ENCODE data around the gene CRADD. TPM values are rescaled to one million over a fixed set of nuclear protein-coding genes. Genes with fewer than 3 reads are reported as not detected.

Gene CRADD
- total and polyA plus RNA-seq, 10 of the 15 experiments (the other 5 are each of a cell fraction or from before 2014, with no cell fraction given) = 7.6 to 15.5 (median 11.7) TPM

DNA sequence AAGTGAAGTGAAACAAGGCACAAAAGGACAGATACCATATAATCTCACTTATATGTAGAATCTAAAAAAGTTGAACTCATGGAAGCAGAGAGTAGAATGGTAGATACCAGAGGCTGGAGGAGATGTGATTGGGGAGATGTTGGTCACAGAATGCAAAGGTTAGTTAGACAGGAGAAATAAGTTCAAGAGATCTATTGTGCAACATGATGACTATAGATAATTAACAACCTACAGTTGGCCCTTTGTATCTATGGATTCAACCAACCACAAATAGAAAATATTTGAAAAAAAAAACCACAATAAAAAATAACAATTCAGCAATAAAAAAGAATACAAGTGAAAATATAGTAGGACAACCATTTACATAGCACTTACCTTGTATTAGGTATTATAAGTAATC, 19.3 kb downstream of the CRADD start:
- no peaks in the 10 kb centered on the region for H4K20me1 ChIP-seq (ENCODE audit: control insufficient read depth, insufficient read depth)
- H3K4me2 ChIP-seq (ENCODE audit: control insufficient read depth, insufficient read depth) = no peak overlapping the region
- TF ChIP-seq, protein P1, sequence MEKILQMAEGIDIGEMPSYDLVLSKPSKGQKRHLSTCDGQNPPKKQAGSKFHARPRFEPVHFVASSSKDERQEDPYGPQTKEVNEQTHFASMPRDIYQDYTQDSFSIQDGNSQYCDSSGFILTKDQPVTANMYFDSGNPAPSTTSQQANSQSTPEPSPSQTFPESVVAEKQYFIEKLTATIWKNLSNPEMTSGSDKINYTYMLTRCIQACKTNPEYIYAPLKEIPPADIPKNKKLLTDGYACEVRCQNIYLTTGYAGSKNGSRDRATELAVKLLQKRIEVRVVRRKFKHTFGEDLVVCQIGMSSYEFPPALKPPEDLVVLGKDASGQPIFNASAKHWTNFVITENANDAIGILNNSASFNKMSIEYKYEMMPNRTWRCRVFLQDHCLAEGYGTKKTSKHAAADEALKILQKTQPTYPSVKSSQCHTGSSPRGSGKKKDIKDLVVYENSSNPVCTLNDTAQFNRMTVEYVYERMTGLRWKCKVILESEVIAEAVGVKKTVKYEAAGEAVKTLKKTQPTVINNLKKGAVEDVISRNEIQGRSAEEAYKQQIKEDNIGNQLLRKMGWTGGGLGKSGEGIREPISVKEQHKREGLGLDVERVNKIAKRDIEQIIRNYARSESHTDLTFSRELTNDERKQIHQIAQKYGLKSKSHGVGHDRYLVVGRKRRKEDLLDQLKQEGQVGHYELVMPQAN (conservative IDR thresholded peaks at IDR 0.05) = no peak
- TF ChIP-seq ZSCAN29 (IDR thresholded peaks at IDR 0.05) = no peak
- TF ChIP-seq, protein P2, sequence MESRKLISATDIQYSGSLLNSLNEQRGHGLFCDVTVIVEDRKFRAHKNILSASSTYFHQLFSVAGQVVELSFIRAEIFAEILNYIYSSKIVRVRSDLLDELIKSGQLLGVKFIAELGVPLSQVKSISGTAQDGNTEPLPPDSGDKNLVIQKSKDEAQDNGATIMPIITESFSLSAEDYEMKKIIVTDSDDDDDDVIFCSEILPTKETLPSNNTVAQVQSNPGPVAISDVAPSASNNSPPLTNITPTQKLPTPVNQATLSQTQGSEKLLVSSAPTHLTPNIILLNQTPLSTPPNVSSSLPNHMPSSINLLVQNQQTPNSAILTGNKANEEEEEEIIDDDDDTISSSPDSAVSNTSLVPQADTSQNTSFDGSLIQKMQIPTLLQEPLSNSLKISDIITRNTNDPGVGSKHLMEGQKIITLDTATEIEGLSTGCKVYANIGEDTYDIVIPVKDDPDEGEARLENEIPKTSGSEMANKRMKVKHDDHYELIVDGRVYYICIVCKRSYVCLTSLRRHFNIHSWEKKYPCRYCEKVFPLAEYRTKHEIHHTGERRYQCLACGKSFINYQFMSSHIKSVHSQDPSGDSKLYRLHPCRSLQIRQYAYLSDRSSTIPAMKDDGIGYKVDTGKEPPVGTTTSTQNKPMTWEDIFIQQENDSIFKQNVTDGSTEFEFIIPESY (IDR thresholded peaks at IDR 0.05) = no peak
- TF ChIP-seq SREBF1 (IDR thresholded peaks at IDR 0.05; ENCODE audit: low read length) = no peak
- TF ChIP-seq, protein P3, sequence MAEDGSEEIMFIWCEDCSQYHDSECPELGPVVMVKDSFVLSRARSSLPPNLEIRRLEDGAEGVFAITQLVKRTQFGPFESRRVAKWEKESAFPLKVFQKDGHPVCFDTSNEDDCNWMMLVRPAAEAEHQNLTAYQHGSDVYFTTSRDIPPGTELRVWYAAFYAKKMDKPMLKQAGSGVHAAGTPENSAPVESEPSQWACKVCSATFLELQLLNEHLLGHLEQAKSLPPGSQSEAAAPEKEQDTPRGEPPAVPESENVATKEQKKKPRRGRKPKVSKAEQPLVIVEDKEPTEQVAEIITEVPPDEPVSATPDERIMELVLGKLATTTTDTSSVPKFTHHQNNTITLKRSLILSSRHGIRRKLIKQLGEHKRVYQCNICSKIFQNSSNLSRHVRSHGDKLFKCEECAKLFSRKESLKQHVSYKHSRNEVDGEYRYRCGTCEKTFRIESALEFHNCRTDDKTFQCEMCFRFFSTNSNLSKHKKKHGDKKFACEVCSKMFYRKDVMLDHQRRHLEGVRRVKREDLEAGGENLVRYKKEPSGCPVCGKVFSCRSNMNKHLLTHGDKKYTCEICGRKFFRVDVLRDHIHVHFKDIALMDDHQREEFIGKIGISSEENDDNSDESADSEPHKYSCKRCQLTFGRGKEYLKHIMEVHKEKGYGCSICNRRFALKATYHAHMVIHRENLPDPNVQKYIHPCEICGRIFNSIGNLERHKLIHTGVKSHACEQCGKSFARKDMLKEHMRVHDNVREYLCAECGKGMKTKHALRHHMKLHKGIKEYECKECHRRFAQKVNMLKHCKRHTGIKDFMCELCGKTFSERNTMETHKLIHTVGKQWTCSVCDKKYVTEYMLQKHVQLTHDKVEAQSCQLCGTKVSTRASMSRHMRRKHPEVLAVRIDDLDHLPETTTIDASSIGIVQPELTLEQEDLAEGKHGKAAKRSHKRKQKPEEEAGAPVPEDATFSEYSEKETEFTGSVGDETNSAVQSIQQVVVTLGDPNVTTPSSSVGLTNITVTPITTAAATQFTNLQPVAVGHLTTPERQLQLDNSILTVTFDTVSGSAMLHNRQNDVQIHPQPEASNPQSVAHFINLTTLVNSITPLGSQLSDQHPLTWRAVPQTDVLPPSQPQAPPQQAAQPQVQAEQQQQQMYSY (CRISPR knock-in tag; IDR thresholded peaks at IDR 0.05) = no peak
- no peak for TF ChIP-seq CREM (IDR thresholded peaks at IDR 0.05; ENCODE audit: low read depth)
- TF ChIP-seq ZNF207 (IDR thresholded peaks at IDR 0.05; ENCODE audit: borderline replicate concordance) = no peak
- no peak for TF ChIP-seq DPF2 (IDR thresholded peaks at IDR 0.05)
- TF ChIP-seq, protein P4, sequence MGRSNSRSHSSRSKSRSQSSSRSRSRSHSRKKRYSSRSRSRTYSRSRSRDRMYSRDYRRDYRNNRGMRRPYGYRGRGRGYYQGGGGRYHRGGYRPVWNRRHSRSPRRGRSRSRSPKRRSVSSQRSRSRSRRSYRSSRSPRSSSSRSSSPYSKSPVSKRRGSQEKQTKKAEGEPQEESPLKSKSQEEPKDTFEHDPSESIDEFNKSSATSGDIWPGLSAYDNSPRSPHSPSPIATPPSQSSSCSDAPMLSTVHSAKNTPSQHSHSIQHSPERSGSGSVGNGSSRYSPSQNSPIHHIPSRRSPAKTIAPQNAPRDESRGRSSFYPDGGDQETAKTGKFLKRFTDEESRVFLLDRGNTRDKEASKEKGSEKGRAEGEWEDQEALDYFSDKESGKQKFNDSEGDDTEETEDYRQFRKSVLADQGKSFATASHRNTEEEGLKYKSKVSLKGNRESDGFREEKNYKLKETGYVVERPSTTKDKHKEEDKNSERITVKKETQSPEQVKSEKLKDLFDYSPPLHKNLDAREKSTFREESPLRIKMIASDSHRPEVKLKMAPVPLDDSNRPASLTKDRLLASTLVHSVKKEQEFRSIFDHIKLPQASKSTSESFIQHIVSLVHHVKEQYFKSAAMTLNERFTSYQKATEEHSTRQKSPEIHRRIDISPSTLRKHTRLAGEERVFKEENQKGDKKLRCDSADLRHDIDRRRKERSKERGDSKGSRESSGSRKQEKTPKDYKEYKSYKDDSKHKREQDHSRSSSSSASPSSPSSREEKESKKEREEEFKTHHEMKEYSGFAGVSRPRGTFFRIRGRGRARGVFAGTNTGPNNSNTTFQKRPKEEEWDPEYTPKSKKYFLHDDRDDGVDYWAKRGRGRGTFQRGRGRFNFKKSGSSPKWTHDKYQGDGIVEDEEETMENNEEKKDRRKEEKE (IDR thresholded peaks at IDR 0.05) = no peak
- no peak overlapping the region for H2AFZ ChIP-seq (ENCODE audit: control insufficient read depth, low read depth, low read length)
- DNase-seq (ENCODE audit: low read depth, low spot score) (no peak), FAIRE-seq (no peak), ATAC-seq (no peak)
- H3K4me3 ChIP-seq = no peak overlapping the region
- H3K36me3 ChIP-seq (ENCODE audit: control insufficient read depth in 2 of 2, insufficient read depth in 2 of 2, low read length in 1 of 2) = no peaks in the 10 kb centered on the region
- CTCF ChIA-PET = no interaction called here
- H3K4me1 ChIP-seq (ENCODE audit: control insufficient read depth, insufficient read depth, low read length) = peaks cover 7% of the 10 kb centered on the region
- in situ Hi-C loops (cut with MboI) = no loop called here
- H3K27me3 ChIP-seq (replicated peaks in 1 of 2; ENCODE audit: control insufficient read depth in 2 of 2, insufficient read depth in 2 of 2, low read length in 1 of 2) = no peaks in the 10 kb centered on the region
- SMC1A ChIA-PET (ENCODE audit: uncharacterized antibody, unreplicated experiment) = no interaction called here
- H3K27ac ChIP-seq (ENCODE audit: control insufficient read depth, insufficient read depth) = no peak overlapping the region
- H3K9ac ChIP-seq (ENCODE audit: control insufficient read depth, insufficient read depth, low read length) = no peak overlapping the region
- no peaks in the 10 kb centered on the region for H3K9me3 ChIP-seq (replicated peaks; ENCODE audit: control insufficient read depth, insufficient read depth, low read length)
- RAD21 ChIA-PET (ENCODE audit: unreplicated experiment) = no interaction called here
- intact Hi-C loops (cut with micrococcal nuclease; ENCODE audit: unreplicated experiment) = no loop called here
- POLR2A ChIA-PET = no interaction called here
- H3K79me2 ChIP-seq (ENCODE audit: control insufficient read depth, insufficient read depth, low read length) = no peaks in the 10 kb centered on the region
- BruUV-seq (replicated peaks) = no TSS peak

Measured in GM12878 (cell line).